Liver (tissue), 9 donors: Measurements from ENCODE around the gene DHX16. TPM values are rescaled to one million over a fixed set of nuclear protein-coding genes. Genes with fewer than 3 reads are reported as not detected.
A peak's percentile ranks its signal among the peaks of the same experiment; 100 is the strongest.

ENCODE experiments used
- DNase-seq: peaks from one replicate; pipeline ENCODE4 v3.0.0-alpha.2; 2017; ENCODE audit warnings: low spot score
- H3K27ac ChIP-seq, 2 donors: one replicate each; pipeline ENCODE4 v1.7.0; 2013; ENCODE audit warnings: inconsistent platforms in 2 of 2, low read length in 2 of 2, control low read depth in 1 of 2, low read depth in 1 of 2, mild to moderate bottlenecking in 1 of 2
- H3K27me3 ChIP-seq, 4 donors: one replicate each; pipeline versions ENCODE4 v1.6.1 to v1.7.0; 2013; ENCODE audit warnings: low read length in 3 of 4, inconsistent platforms in 1 of 4, mild to moderate bottlenecking in 1 of 4, moderate library complexity in 1 of 4; ENCODE audit not compliant: control insufficient read depth in 4 of 4, insufficient read depth in 4 of 4
- H3K36me3 ChIP-seq, 4 donors: one replicate each; pipeline versions ENCODE4 v1.6.1 to v1.7.0; 2013; ENCODE audit warnings: low read length in 3 of 4, mild to moderate bottlenecking in 3 of 4, low read depth in 1 of 4, moderate library complexity in 1 of 4; ENCODE audit not compliant: control insufficient read depth in 4 of 4, insufficient read depth in 3 of 4
- H3K4me1 ChIP-seq, 4 donors: one replicate each; pipeline versions ENCODE4 v1.6.1 to v1.7.0; 2013; ENCODE audit warnings: low read length in 3 of 4, mild to moderate bottlenecking in 3 of 4, moderate library complexity in 1 of 4; ENCODE audit not compliant: control insufficient read depth in 4 of 4, insufficient read depth in 4 of 4
- H3K4me3 ChIP-seq, 3 donors: one replicate each; pipeline versions ENCODE4 v1.6.1 to v1.7.0; 2013; ENCODE audit warnings: low read length in 3 of 3, control low read depth in 1 of 3, low read depth in 1 of 3, mild to moderate bottlenecking in 1 of 3
- H3K9ac ChIP-seq, 2 donors: one replicate each; pipeline ENCODE4 v1.7.0; 2013; ENCODE audit warnings: low read length in 2 of 2, mild to moderate bottlenecking in 2 of 2, moderate library complexity in 2 of 2, control low read depth in 1 of 2, low read depth in 1 of 2
- H3K9me3 ChIP-seq, 4 donors: one replicate each; pipeline versions ENCODE4 v1.6.1 to v1.7.0; 2013; ENCODE audit warnings: low read length in 3 of 4; ENCODE audit not compliant: control insufficient read depth in 4 of 4
- EGR1 ChIP-seq, 2 donors: IDR thresholded peaks; 2 replicates each; pipeline ENCODE4 v1.6.1; 2016 to 2018; ENCODE audit warnings: antibody characterized with exemption in 2 of 2, low read depth in 2 of 2
- FOXA1 ChIP-seq: IDR thresholded peaks from 2 replicates; pipeline ENCODE4 v1.6.1; 2016; ENCODE audit warnings: antibody characterized with exemption
- FOXA2 ChIP-seq: IDR thresholded peaks from 2 replicates; pipeline ENCODE4 v1.6.1; 2016; ENCODE audit warnings: antibody characterized with exemption
- GABPA ChIP-seq, 2 donors: IDR thresholded peaks in 1 of 2; conservative IDR thresholded peaks in 1 of 2; 2 replicates each; pipeline ENCODE4 v1.6.1; 2016; ENCODE audit warnings: antibody characterized with exemption in 2 of 2, mild to moderate bottlenecking in 1 of 2, moderate library complexity in 1 of 2
- HNF4A ChIP-seq, 2 donors: conservative IDR thresholded peaks; 2 replicates each; pipeline ENCODE4 v1.6.1; 2016; ENCODE audit warnings: antibody characterized with exemption in 2 of 2, mild to moderate bottlenecking in 2 of 2
- HNF4G ChIP-seq: IDR thresholded peaks from 2 replicates; pipeline ENCODE4 v1.6.1; 2016; ENCODE audit warnings: antibody characterized with exemption
- JUND ChIP-seq, 2 donors: IDR thresholded peaks; 2 replicates each; pipeline ENCODE4 v1.6.1; 2016; ENCODE audit warnings: antibody characterized with exemption in 2 of 2
- NR2F2 ChIP-seq: IDR thresholded peaks from 2 replicates; pipeline ENCODE4 v1.6.1; 2016; ENCODE audit warnings: antibody characterized with exemption
- RAD21 ChIP-seq, 2 donors: IDR thresholded peaks; 2 replicates each; pipeline ENCODE4 v1.6.1; 2016; ENCODE audit warnings: antibody characterized with exemption in 2 of 2, mild to moderate bottlenecking in 2 of 2
- RXRA ChIP-seq, 2 donors: IDR thresholded peaks; 2 replicates each; pipeline ENCODE4 v1.6.1; 2017 to 2018; ENCODE audit warnings: antibody characterized with exemption in 2 of 2, mild to moderate bottlenecking in 1 of 2
- SP1 ChIP-seq: IDR thresholded peaks from 2 replicates; pipeline ENCODE4 v1.6.1; 2018; ENCODE audit warnings: antibody characterized with exemption, mild to moderate bottlenecking
- TAF1 ChIP-seq: conservative IDR thresholded peaks from 2 replicates; pipeline ENCODE4 v1.6.1; 2016; ENCODE audit warnings: antibody characterized with exemption, mild to moderate bottlenecking
- YY1 ChIP-seq: IDR thresholded peaks from 2 replicates; pipeline ENCODE4 v1.6.1; 2016; ENCODE audit warnings: antibody characterized with exemption, mild to moderate bottlenecking
- WGBS: extraction: QIAGEN DNeasy Blood & Tissue Kit; methylation state at CpG from one replicate; pipeline ENCODE4 v1.1.7; 2013; 5-methylcytosine and 5-hydroxymethylcytosine counted together
- polyA plus RNA-seq, 2 donors: library from polyadenylated mRNA; stranded (reverse) in 1 of 2; unstranded in 1 of 2; fragments of 200-250 nt in 1 of 2; fragments of >200 nt in 1 of 2; fragmentation: Nextera tagmentation in 1 of 2; extraction: Ambion mirVana in 1 of 2; gene quantifications; one replicate each; pipeline versions ENCODE4 v1.2.1 to v1.2.3, GENCODE V29; 2013 to 2015
- total RNA-seq, 2 donors: library from RNA; depleted of rRNA; stranded (reverse); fragments of >200 nt; gene quantifications; one replicate each; pipeline ENCODE4 v1.2.3, GENCODE V29; 2014
- TF ChIP-seq, protein P1 (sequence below): fragments of 150-350 bp; IDR thresholded peaks from 2 replicates; pipeline ENCODE4 v1.5.1; 2017; ENCODE audit warnings: improper control_type of control experiment, low read depth, low read length; ENCODE audit not compliant: missing input control
- TF ChIP-seq, protein P2 (sequence below): IDR thresholded peaks from 2 replicates; pipeline ENCODE4 v1.6.1; 2016; ENCODE audit warnings: antibody characterized with exemption
- TF ChIP-seq, protein P3 (sequence below): IDR thresholded peaks from 2 replicates; pipeline ENCODE4 v1.6.1; 2016; ENCODE audit warnings: antibody characterized with exemption
- TF ChIP-seq, protein P4 (sequence below): IDR thresholded peaks from 2 replicates; pipeline ENCODE4 v1.6.1; 2016; ENCODE audit warnings: antibody characterized with exemption
- TF ChIP-seq, protein P5 (sequence below): IDR thresholded peaks from 2 replicates; pipeline ENCODE4 v1.6.1; 2016; ENCODE audit warnings: antibody characterized with exemption, mild to moderate bottlenecking
- donor health status: healthy.
- donor health status: healthy.
- donor health status: healthy.
- donor health status: healthy.
- donor health status: healthy.

Gene DHX16
- total and polyA plus RNA-seq, 4 donors: 10.1 to 23.9 (median 17.4) TPM

DNA sequence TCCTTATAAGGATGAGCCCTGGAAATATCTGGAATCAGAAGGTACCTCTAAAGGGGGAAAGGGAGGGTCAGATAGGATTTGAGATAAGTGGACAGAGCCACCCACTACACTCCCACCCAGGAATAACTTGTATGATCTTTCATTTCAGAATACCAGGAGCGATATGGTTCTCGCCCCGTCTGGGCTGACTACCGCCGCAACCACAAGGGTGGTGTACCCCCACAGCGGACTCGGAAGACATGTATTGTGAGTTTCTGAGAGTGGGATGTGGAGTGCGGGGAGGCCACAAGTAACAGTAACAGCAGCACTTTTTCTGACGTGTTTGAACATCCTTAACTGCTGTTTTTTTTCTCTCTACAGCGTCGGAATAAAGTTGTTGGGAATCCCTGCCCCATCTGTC lies 53.2 kb downstream of the DHX16 start (continued):
- TF ChIP-seq, protein P1, sequence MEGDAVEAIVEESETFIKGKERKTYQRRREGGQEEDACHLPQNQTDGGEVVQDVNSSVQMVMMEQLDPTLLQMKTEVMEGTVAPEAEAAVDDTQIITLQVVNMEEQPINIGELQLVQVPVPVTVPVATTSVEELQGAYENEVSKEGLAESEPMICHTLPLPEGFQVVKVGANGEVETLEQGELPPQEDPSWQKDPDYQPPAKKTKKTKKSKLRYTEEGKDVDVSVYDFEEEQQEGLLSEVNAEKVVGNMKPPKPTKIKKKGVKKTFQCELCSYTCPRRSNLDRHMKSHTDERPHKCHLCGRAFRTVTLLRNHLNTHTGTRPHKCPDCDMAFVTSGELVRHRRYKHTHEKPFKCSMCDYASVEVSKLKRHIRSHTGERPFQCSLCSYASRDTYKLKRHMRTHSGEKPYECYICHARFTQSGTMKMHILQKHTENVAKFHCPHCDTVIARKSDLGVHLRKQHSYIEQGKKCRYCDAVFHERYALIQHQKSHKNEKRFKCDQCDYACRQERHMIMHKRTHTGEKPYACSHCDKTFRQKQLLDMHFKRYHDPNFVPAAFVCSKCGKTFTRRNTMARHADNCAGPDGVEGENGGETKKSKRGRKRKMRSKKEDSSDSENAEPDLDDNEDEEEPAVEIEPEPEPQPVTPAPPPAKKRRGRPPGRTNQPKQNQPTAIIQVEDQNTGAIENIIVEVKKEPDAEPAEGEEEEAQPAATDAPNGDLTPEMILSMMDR: no peak
- no peak for TF ChIP-seq SP1
- no peak for TF ChIP-seq EGR1 (IDR thresholded peaks at IDR 0.05; ENCODE audit: low read depth in 2 of 2)
- TF ChIP-seq, protein P2, sequence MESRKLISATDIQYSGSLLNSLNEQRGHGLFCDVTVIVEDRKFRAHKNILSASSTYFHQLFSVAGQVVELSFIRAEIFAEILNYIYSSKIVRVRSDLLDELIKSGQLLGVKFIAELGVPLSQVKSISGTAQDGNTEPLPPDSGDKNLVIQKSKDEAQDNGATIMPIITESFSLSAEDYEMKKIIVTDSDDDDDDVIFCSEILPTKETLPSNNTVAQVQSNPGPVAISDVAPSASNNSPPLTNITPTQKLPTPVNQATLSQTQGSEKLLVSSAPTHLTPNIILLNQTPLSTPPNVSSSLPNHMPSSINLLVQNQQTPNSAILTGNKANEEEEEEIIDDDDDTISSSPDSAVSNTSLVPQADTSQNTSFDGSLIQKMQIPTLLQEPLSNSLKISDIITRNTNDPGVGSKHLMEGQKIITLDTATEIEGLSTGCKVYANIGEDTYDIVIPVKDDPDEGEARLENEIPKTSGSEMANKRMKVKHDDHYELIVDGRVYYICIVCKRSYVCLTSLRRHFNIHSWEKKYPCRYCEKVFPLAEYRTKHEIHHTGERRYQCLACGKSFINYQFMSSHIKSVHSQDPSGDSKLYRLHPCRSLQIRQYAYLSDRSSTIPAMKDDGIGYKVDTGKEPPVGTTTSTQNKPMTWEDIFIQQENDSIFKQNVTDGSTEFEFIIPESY: no peak
- no peak for TF ChIP-seq HNF4G

DNA sequence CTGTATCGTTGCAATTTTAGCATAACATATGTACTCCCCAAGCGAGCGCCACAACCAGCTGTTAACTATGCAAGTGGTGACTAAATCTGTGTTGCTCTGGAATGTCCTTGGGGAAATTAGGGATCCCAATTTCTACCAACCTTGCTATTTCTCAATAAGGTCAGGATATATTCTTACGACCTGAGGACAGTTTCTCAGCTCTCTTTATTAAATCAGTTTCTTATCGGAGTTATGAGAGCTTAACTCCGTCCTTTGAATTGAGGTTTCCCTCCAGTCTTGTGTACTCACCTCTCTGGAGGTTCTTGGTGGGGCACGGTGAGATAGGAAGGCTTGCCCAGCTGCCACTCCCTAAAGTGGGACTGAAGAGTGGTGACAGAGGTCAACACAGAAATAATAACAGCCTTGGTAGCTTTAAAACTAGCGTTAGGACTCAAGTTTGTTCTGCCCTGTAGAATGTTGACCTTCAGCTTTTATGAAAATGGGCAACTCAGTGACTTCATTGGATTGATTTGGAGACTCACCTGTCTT lies 54.5 kb downstream of the DHX16 start:
- Histone ChIP-seq H3K9me3 (no peaks in the 10 kb centered on the region), H3K36me3 (peaks cover 6 to 27% (median 24%) of the 10 kb centered on the region in 4 donors), H3K27me3 (no peaks in the 10 kb centered on the region), H3K9ac (peak overlapping the region; percentile 92 to 99), H3K4me3 (peak overlapping the region; percentile 68 to 96 (median 87)), H3K27ac (peak overlapping the region; percentile 87 to 95), H3K4me1 (peaks cover 2 to 19% (median 12%) of the 10 kb centered on the region in 4 donors)
- WGBS: 4% methylated on average over 8 of the region's 8 CpGs
- TF ChIP-seq, protein P3, sequence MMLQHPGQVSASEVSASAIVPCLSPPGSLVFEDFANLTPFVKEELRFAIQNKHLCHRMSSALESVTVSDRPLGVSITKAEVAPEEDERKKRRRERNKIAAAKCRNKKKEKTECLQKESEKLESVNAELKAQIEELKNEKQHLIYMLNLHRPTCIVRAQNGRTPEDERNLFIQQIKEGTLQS: no peak
- TF ChIP-seq RAD21 (IDR thresholded peaks at IDR 0.05): no peak
- TF ChIP-seq EGR1 (IDR thresholded peaks at IDR 0.05; ENCODE audit: low read depth in 2 of 2): no peak
- no peak for TF ChIP-seq HNF4G
- no peak for TF ChIP-seq FOXA2
- TF ChIP-seq GABPA (IDR thresholded peaks at IDR 0.05 in 1 of 2, conservative IDR thresholded peaks at IDR 0.05 in 1 of 2): no peak
- DNase-seq: no peak

DNA sequence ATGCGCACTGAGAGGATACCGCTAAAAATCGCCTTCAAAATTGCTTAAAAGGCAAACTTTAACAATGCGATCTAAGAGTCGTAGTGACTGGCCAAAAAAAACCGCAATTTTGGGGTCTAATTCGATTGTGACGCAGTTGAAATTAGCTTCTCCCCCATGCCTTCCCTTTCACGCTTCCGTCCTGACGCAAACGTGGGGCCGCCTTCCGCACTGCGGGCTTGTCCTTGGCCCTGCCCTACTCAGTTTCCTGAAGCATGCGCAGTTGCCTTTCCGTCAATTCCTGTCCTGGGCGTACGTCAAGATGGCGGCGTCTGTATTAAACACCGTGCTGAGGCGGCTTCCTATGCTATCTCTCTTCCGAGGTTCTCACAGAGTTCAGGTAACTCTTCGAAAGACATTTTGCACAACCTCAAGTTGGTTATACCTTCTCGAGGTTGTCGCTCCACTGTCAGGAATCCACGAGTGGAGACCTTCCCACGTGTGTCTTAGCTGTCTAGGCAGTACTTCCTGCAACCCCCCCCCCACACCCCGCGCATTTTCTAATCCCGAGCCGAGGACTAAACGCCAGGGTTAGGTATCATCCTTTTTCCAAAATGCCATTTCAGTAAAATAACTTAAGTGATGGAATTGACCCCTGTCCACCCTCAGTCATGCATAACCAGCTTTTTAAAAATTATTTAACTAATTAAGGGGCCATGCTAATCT lies 55.1 kb downstream of the DHX16 start, which contains the start of gene MRPS18B:
Gene MRPS18B, plus strand, starts transcription at position 276 of the 705 bp plus-strand sequence. Its CDS starts 26 bp downstream, at position 302.
- no peaks in the 10 kb centered on the region for H3K27me3 ChIP-seq
- peak within 1 kb of the TSS; percentile 90 to 97 (median 96) for H3K4me3 ChIP-seq
- peak within 1 kb of the TSS; percentile 87 to 95 for H3K27ac ChIP-seq
- peak within 1 kb of the TSS; percentile 99 to 100 for H3K9ac ChIP-seq
- H3K4me1 ChIP-seq: peaks cover 2 to 21% (median 14%) of the 10 kb centered on the region in 4 donors
- peak; percentile 93 for DNase-seq
- H3K36me3 ChIP-seq: peaks cover 6 to 22% (median 18%) of the 10 kb centered on the region in 4 donors
- H3K9me3 ChIP-seq: no peaks in the 10 kb centered on the region
- under 1% methylated on average over 34 of the region's 34 CpGs for WGBS
- no peak for TF ChIP-seq FOXA2
- no peak for TF ChIP-seq HNF4G
- TF ChIP-seq GABPA (IDR thresholded peaks at IDR 0.05 in 1 of 2, conservative IDR thresholded peaks at IDR 0.05 in 1 of 2): peak; percentile 77 to 94
- peak; percentile 55 to 62 for TF ChIP-seq RXRA (IDR thresholded peaks at IDR 0.05)
- no peak for TF ChIP-seq NR2F2
- TF ChIP-seq EGR1 (IDR thresholded peaks at IDR 0.05; ENCODE audit: low read depth in 2 of 2): peak; percentile 66 to 90
- peak in 1 of 2 donors; percentile 41 for TF ChIP-seq JUND (IDR thresholded peaks at IDR 0.05)
- TF ChIP-seq FOXA1: no peak
- TF ChIP-seq, protein P2: no peak
- TF ChIP-seq, protein P4, sequence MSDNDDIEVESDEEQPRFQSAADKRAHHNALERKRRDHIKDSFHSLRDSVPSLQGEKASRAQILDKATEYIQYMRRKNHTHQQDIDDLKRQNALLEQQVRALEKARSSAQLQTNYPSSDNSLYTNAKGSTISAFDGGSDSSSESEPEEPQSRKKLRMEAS: peak; percentile 96
- TF ChIP-seq, protein P5, sequence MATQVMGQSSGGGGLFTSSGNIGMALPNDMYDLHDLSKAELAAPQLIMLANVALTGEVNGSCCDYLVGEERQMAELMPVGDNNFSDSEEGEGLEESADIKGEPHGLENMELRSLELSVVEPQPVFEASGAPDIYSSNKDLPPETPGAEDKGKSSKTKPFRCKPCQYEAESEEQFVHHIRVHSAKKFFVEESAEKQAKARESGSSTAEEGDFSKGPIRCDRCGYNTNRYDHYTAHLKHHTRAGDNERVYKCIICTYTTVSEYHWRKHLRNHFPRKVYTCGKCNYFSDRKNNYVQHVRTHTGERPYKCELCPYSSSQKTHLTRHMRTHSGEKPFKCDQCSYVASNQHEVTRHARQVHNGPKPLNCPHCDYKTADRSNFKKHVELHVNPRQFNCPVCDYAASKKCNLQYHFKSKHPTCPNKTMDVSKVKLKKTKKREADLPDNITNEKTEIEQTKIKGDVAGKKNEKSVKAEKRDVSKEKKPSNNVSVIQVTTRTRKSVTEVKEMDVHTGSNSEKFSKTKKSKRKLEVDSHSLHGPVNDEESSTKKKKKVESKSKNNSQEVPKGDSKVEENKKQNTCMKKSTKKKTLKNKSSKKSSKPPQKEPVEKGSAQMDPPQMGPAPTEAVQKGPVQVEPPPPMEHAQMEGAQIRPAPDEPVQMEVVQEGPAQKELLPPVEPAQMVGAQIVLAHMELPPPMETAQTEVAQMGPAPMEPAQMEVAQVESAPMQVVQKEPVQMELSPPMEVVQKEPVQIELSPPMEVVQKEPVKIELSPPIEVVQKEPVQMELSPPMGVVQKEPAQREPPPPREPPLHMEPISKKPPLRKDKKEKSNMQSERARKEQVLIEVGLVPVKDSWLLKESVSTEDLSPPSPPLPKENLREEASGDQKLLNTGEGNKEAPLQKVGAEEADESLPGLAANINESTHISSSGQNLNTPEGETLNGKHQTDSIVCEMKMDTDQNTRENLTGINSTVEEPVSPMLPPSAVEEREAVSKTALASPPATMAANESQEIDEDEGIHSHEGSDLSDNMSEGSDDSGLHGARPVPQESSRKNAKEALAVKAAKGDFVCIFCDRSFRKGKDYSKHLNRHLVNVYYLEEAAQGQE: peak; percentile 50
- peak in 1 of 2 donors; percentile 9 for TF ChIP-seq RAD21 (IDR thresholded peaks at IDR 0.05)
- no peak for TF ChIP-seq TAF1
- peak; percentile 98 for TF ChIP-seq YY1
- peak; percentile 7 to 37 for TF ChIP-seq HNF4A (conservative IDR thresholded peaks at IDR 0.05)
- TF ChIP-seq SP1: peak; percentile 68
